Measurements from ENCODE around the gene TMPRSS5. TPM values are rescaled to one million over a fixed set of nuclear protein-coding genes. Genes with fewer than 3 reads are reported as not detected.

The TMPRSS5 gene
- polyA plus RNA-seq, 1 experiment: 0.04 TPM

GRCh38 chr11:113730887-113731726, 25.0 kb upstream of the TMPRSS5 start:
- H3K4me3 ChIP-seq (ENCODE audit: low read depth, low read length): no peak overlapping the region
- peak; percentile 23 for DNase-seq (ENCODE audit: low read depth, low spot score)
- CTCF ChIA-PET: interaction anchor here (0.7 to 6.6 kb wide), 25 partner anchors 9 to 1513 kb away, joined by 3 to 88 read pairs (median 4); partner anchors contain the start of genes TTC12 and ZW10
- POLR2A ChIA-PET: no interaction called here
- H3K9me3 ChIP-seq (ENCODE audit: control insufficient read depth, insufficient read depth, low read length): no peaks in the 10 kb centered on the region
- peak; percentile 62 for TF ChIP-seq CTCF (IDR thresholded peaks at IDR 0.05; ENCODE audit: low read depth, low read length)
- no peaks in the 10 kb centered on the region for H3K27me3 ChIP-seq (ENCODE audit: control insufficient read depth, insufficient read depth, low read length)
- no peak overlapping the region for H3K27ac ChIP-seq (ENCODE audit: low read depth, low read length)

GRCh38 chr11:113729456-113729855, 23.3 kb upstream of the TMPRSS5 start:
- H3K4me3 ChIP-seq (ENCODE audit: low read depth, low read length): no peak overlapping the region
- POLR2A ChIA-PET: interaction anchor here (0.6 kb wide), 1 partner anchor 277 kb away, joined by 5 read pairs; no protein-coding TSS in a partner anchor
- no peaks in the 10 kb centered on the region for H3K27me3 ChIP-seq (ENCODE audit: control insufficient read depth, insufficient read depth, low read length)
- CTCF ChIA-PET: interaction anchor here (0.6 to 6.6 kb wide), 15 partner anchors 8 to 531 kb away, joined by 3 to 88 read pairs (median 6); partner anchors contain the start of genes TTC12 and ZW10
- H3K27ac ChIP-seq (ENCODE audit: low read depth, low read length): no peak overlapping the region
- TF ChIP-seq CTCF (IDR thresholded peaks at IDR 0.05; ENCODE audit: low read depth, low read length): no peak
- H3K9me3 ChIP-seq (ENCODE audit: control insufficient read depth, insufficient read depth, low read length): no peaks in the 10 kb centered on the region
- no peak for DNase-seq (ENCODE audit: low read depth, low spot score)

- H3K27me3 ChIP-seq (ENCODE audit: control insufficient read depth, insufficient read depth, low read length): no peaks in the 10 kb centered on the region
- H3K9me3 ChIP-seq (ENCODE audit: control insufficient read depth, insufficient read depth, low read length): no peaks in the 10 kb centered on the region
- H3K4me3 ChIP-seq (ENCODE audit: low read depth, low read length): no peak overlapping the region
- no peak overlapping the region for H3K27ac ChIP-seq (ENCODE audit: low read depth, low read length)
- POLR2A ChIA-PET: no interaction called here
- TF ChIP-seq CTCF (IDR thresholded peaks at IDR 0.05; ENCODE audit: low read depth, low read length): no peak
- CTCF ChIA-PET: interaction anchor here (0.7 to 6.6 kb wide), 5 partner anchors 7 to 424 kb away, joined by 3 to 88 read pairs (median 10); partner anchors contain the start of gene ZW10
- no peak for DNase-seq (ENCODE audit: low read depth, low spot score)
These were observed 22.7 kb upstream of the TMPRSS5 start for GRCh38 chr11:113728814-113729213.

GRCh38 chr11:113725913-113726312, 19.8 kb upstream of the TMPRSS5 start:
- Histone ChIP-seq H3K9me3 (ENCODE audit: control insufficient read depth, insufficient read depth, low read length) (no peaks in the 10 kb centered on the region), H3K27me3 (ENCODE audit: control insufficient read depth, insufficient read depth, low read length) (no peaks in the 10 kb centered on the region), H3K27ac (ENCODE audit: low read depth, low read length) (no peak overlapping the region), H3K4me3 (ENCODE audit: low read depth, low read length) (no peak overlapping the region)
- DNase-seq (ENCODE audit: low read depth, low spot score): no peak
- no peak for TF ChIP-seq CTCF (IDR thresholded peaks at IDR 0.05; ENCODE audit: low read depth, low read length)
- CTCF ChIA-PET: interaction anchor here (0.6 to 2.6 kb wide), 4 partner anchors 76 to 436 kb away, joined by 3 to 10 read pairs (median 6); no protein-coding TSS in a partner anchor
- POLR2A ChIA-PET: no interaction called here

GRCh38 chr11:113725407-113725806, 19.3 kb upstream of the TMPRSS5 start:
- ChIA-PET POLR2A (no interaction called here), CTCF (interaction anchor here (0.6 to 2.6 kb wide), 4 partner anchors 76 to 435 kb away, joined by 3 to 10 read pairs (median 6); no protein-coding TSS in a partner anchor)
- DNase-seq (ENCODE audit: low read depth, low spot score): no peak
- no peaks in the 10 kb centered on the region for H3K9me3 ChIP-seq (ENCODE audit: control insufficient read depth, insufficient read depth, low read length)
- no peak overlapping the region for H3K4me3 ChIP-seq (ENCODE audit: low read depth, low read length)
- no peak for TF ChIP-seq CTCF (IDR thresholded peaks at IDR 0.05; ENCODE audit: low read depth, low read length)
- H3K27ac ChIP-seq (ENCODE audit: low read depth, low read length): no peak overlapping the region
- H3K27me3 ChIP-seq (ENCODE audit: control insufficient read depth, insufficient read depth, low read length): no peaks in the 10 kb centered on the region
